HEK293 (cell line): ENCODE measurements around the gene CANX.

Experiments used
- CTCF ChIA-PET: fragments of 350-600 bp; formaldehyde crosslinking; extraction: SDS; loops from one replicate; lab custom pipeline; 2021; ENCODE audit warnings: antibody characterized with exemption; lab: Yijun Ruan, JAX
- POLR2A ChIA-PET: fragments of 300-600 bp; formaldehyde crosslinking; extraction: SDS; loops from one replicate; lab custom pipeline; 2020; ENCODE audit warnings: antibody characterized with exemption, inconsistent platforms; lab: Yijun Ruan, JAX
- H3K27ac ChIP-seq: fragments of 200-500 bp; sonication (Bioruptor generic); 2 replicates; pipeline ENCODE4 v1.5.1; 2014; ENCODE audit warnings: low read depth, low read length, control low read depth, inconsistent platforms; ENCODE audit errors: extremely low read depth
- H3K36me3 ChIP-seq, 2 experiments: fragments of 200-500 bp in 1 of 2; sonication (Bioruptor generic) in 1 of 2; 1 replicate in 1 of 2; 2 replicates in 1 of 2; pipeline ENCODE4 v1.5.1; 2014 to 2017; ENCODE audit warnings: inconsistent platforms in 2 of 2, low read length in 2 of 2; ENCODE audit not compliant: control insufficient read depth in 2 of 2, insufficient read depth in 1 of 2
- H3K4me1 ChIP-seq: fragments of 200-500 bp; sonication (Bioruptor generic); 2 replicates; pipeline ENCODE4 v1.5.1; 2014; ENCODE audit warnings: mild to moderate bottlenecking, low read length, inconsistent platforms; ENCODE audit not compliant: control insufficient read depth, insufficient read depth
- H3K4me3 ChIP-seq: 2 replicates; pipeline ENCODE4 v1.5.1; 2011; ENCODE audit warnings: low read depth, mild to moderate bottlenecking, control low read depth, low read length, moderate library complexity
- H3K9me3 ChIP-seq: fragments of 200-500 bp; sonication (Bioruptor generic); 2 replicates; pipeline ENCODE4 v1.5.1; 2014; ENCODE audit warnings: low read depth, low read length, inconsistent platforms; ENCODE audit not compliant: control insufficient read depth, insufficient read depth
- GLIS2 ChIP-seq: fragments of 450-650 bp; formaldehyde crosslinking; IDR thresholded peaks from 2 replicates; pipeline ENCODE4 v1.5.1; 2016; ENCODE audit warnings: missing biosample characterization, missing genetic modification characterization
- MZF1 ChIP-seq: fragments of 450-650 bp; formaldehyde crosslinking; IDR thresholded peaks from 2 replicates; pipeline ENCODE4 v1.5.1; 2017; ENCODE audit warnings: missing biosample characterization, missing genetic modification characterization, borderline replicate concordance
- OVOL3 ChIP-seq: fragments of 450-650 bp; formaldehyde crosslinking; IDR thresholded peaks from 2 replicates; pipeline ENCODE4 v1.5.1; 2016; ENCODE audit warnings: missing biosample characterization, missing genetic modification characterization
- SP7 ChIP-seq: fragments of 450-650 bp; formaldehyde crosslinking; IDR thresholded peaks from 2 replicates; pipeline ENCODE4 v1.5.1; 2016; ENCODE audit warnings: missing biosample characterization, missing genetic modification characterization
- TRIM28 ChIP-seq: IDR thresholded peaks from 2 replicates; pipeline ENCODE4 v1.6.1; 2011; ENCODE audit warnings: low read length, control low read depth, borderline replicate concordance
- ZBTB6 ChIP-seq: fragments of 450-650 bp; formaldehyde crosslinking; IDR thresholded peaks from 2 replicates; pipeline ENCODE4 v1.5.1; 2017; ENCODE audit warnings: missing biosample characterization, missing genetic modification characterization
- ZIC2 ChIP-seq: fragments of 450-650 bp; formaldehyde crosslinking; IDR thresholded peaks from 2 replicates; pipeline ENCODE4 v1.5.1; 2016; ENCODE audit warnings: missing biosample characterization, missing genetic modification characterization
- ZNF140 ChIP-seq: fragments of 450-650 bp; formaldehyde crosslinking; IDR thresholded peaks from 2 replicates; pipeline ENCODE4 v1.5.1; 2016; ENCODE audit warnings: missing biosample characterization, missing genetic modification characterization
- ZNF211 ChIP-seq: fragments of 450-650 bp; formaldehyde crosslinking; IDR thresholded peaks from 2 replicates; pipeline ENCODE4 v1.5.1; 2016; ENCODE audit warnings: low read depth, missing biosample characterization, missing genetic modification characterization
- ZNF335 ChIP-seq: fragments of 450-650 bp; formaldehyde crosslinking; conservative IDR thresholded peaks from 2 replicates; pipeline ENCODE4 v1.5.1; 2016; ENCODE audit warnings: missing biosample characterization, missing genetic modification characterization
- ZNF341 ChIP-seq: fragments of 450-650 bp; formaldehyde crosslinking; IDR thresholded peaks from 2 replicates; pipeline ENCODE4; 2016; ENCODE audit warnings: low read depth, missing biosample characterization, missing genetic modification characterization
- ZNF354C ChIP-seq: fragments of 450-650 bp; formaldehyde crosslinking; IDR thresholded peaks from 2 replicates; pipeline ENCODE4 v1.5.1; 2016; ENCODE audit warnings: missing biosample characterization, missing genetic modification characterization, low read depth, borderline replicate concordance
- ZNF391 ChIP-seq: fragments of 450-650 bp; formaldehyde crosslinking; IDR thresholded peaks from 2 replicates; pipeline ENCODE4 v1.5.1; 2016; ENCODE audit warnings: low read depth, missing biosample characterization, missing genetic modification characterization, borderline replicate concordance
- ZNF514 ChIP-seq: fragments of 450-650 bp; formaldehyde crosslinking; IDR thresholded peaks from 2 replicates; pipeline ENCODE4 v1.5.1; 2016; ENCODE audit warnings: missing biosample characterization, missing genetic modification characterization
- ZNF548 ChIP-seq: fragments of 450-650 bp; formaldehyde crosslinking; IDR thresholded peaks from 2 replicates; pipeline ENCODE4 v1.5.1; 2016; ENCODE audit warnings: missing biosample characterization, missing genetic modification characterization
- ZNF600 ChIP-seq: fragments of 450-650 bp; formaldehyde crosslinking; IDR thresholded peaks from 2 replicates; pipeline ENCODE4 v1.5.1; 2016; ENCODE audit warnings: missing biosample characterization, missing genetic modification characterization
- ZNF621 ChIP-seq: fragments of 450-650 bp; formaldehyde crosslinking; IDR thresholded peaks from 2 replicates; pipeline ENCODE4 v1.5.1; 2017; ENCODE audit warnings: missing biosample characterization, missing genetic modification characterization
- ZNF707 ChIP-seq: fragments of 450-650 bp; formaldehyde crosslinking; IDR thresholded peaks from 2 replicates; pipeline ENCODE4 v1.5.1; 2016; ENCODE audit warnings: missing biosample characterization, missing genetic modification characterization
- ZNF776 ChIP-seq: fragments of 450-650 bp; formaldehyde crosslinking; IDR thresholded peaks from 2 replicates; pipeline ENCODE4 v1.5.0; 2017; ENCODE audit warnings: missing biosample characterization, missing genetic modification characterization, borderline replicate concordance
- ZNF785 ChIP-seq: fragments of 450-650 bp; formaldehyde crosslinking; IDR thresholded peaks from 2 replicates; pipeline ENCODE4 v1.5.1; 2016; ENCODE audit warnings: missing biosample characterization, missing genetic modification characterization
- ZSCAN5A ChIP-seq: fragments of 450-650 bp; formaldehyde crosslinking; IDR thresholded peaks from 2 replicates; pipeline ENCODE4 v1.5.1; 2016; ENCODE audit warnings: missing biosample characterization, missing genetic modification characterization
- TF ChIP-seq, protein P1 (sequence below): fragments of 450-650 bp; formaldehyde crosslinking; IDR thresholded peaks from 2 replicates; pipeline ENCODE4 v1.5.1; 2016; ENCODE audit warnings: missing biosample characterization, missing genetic modification characterization
- TF ChIP-seq, protein P2 (sequence below): IDR thresholded peaks from 2 replicates; pipeline ENCODE4 v1.6.1; 2011; ENCODE audit warnings: mild to moderate bottlenecking, low read depth, low read length, borderline replicate concordance

CANX gene

DNA sequence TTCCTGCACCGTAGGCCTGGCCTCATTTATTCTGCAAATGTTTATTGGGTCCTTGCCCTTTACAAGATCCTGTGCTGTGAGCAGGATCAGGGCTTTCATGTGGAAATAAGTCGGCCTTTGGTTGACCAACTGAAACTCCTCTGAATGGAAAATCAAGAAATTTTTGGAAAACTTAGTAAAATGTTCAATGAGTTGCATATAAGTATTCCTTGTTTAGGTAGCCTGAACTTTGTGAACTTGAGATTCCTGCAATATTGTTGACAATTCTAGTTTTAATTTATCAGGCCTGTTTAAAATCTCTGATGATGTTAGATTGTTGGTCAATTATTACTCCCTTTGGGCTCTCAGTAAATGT, 35.0 kb downstream of the CANX start:
- ChIA-PET CTCF (interaction anchor here (0.5 to 0.7 kb wide), 2 partner anchors 29 to 63 kb away, joined by 3 read pairs; no protein-coding TSS in a partner anchor), POLR2A (interaction anchor here (2.3 to 2.9 kb wide), 2 partner anchors 87 to 110 kb away, joined by 8 to 16 read pairs; partner anchors contain the start of genes HNRNPH1 and SQSTM1)
- Histone ChIP-seq H3K36me3 (peaks cover 32 to 43% of the 10 kb centered on the region in 2 experiments), H3K4me3 (peak overlapping the region; percentile 92), H3K27ac (peak overlapping the region; percentile 97), H3K9me3 (no peaks in the 10 kb centered on the region), H3K4me1 (peaks cover 8% of the 10 kb centered on the region)
- TF ChIP-seq ZNF335 (tag by site-specific recombination): peak; percentile 53
- TF ChIP-seq ZSCAN5A (tag by site-specific recombination): no peak
- TF ChIP-seq, protein P1, sequence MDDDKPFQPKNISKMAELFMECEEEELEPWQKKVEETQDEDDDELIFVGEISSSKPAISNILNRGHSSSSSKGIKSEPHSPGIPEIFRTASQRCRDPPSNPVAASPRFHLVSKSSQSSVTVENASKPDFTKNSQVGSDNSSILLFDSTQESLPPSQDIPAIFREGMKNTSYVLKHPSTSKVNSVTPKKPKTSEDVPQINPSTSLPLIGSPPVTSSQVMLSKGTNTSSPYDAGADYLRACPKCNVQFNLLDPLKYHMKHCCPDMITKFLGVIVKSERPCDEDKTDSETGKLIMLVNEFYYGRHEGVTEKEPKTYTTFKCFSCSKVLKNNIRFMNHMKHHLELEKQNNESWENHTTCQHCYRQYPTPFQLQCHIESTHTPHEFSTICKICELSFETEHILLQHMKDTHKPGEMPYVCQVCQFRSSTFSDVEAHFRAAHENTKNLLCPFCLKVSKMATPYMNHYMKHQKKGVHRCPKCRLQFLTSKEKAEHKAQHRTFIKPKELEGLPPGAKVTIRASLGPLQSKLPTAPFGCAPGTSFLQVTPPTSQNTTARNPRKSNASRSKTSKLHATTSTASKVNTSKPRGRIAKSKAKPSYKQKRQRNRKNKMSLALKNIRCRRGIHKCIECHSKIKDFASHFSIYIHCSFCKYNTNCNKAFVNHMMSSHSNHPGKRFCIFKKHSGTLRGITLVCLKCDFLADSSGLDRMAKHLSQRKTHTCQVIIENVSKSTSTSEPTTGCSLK: no peak
- TF ChIP-seq, protein P2, sequence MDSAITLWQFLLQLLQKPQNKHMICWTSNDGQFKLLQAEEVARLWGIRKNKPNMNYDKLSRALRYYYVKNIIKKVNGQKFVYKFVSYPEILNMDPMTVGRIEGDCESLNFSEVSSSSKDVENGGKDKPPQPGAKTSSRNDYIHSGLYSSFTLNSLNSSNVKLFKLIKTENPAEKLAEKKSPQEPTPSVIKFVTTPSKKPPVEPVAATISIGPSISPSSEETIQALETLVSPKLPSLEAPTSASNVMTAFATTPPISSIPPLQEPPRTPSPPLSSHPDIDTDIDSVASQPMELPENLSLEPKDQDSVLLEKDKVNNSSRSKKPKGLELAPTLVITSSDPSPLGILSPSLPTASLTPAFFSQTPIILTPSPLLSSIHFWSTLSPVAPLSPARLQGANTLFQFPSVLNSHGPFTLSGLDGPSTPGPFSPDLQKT: no peak
- no peak for TF ChIP-seq ZNF548 (tag by site-specific recombination)
- peak; percentile 24; the same call in 1 of the 2 replicates for TF ChIP-seq ZNF600 (tag by site-specific recombination)
- no peak for TF ChIP-seq TRIM28
- TF ChIP-seq ZNF341 (tag by site-specific recombination): no peak
- no peak for TF ChIP-seq ZIC2 (tag by site-specific recombination)
- no peak for TF ChIP-seq SP7 (tag by site-specific recombination)
- no peak for TF ChIP-seq ZNF707
- no peak for TF ChIP-seq OVOL3 (tag by site-specific recombination)
- TF ChIP-seq ZNF140: no peak
- no peak for TF ChIP-seq MZF1 (tag by site-specific recombination)
- no peak for TF ChIP-seq ZNF211 (tag by site-specific recombination)
- TF ChIP-seq ZNF354C (tag by site-specific recombination): no peak

DNA sequence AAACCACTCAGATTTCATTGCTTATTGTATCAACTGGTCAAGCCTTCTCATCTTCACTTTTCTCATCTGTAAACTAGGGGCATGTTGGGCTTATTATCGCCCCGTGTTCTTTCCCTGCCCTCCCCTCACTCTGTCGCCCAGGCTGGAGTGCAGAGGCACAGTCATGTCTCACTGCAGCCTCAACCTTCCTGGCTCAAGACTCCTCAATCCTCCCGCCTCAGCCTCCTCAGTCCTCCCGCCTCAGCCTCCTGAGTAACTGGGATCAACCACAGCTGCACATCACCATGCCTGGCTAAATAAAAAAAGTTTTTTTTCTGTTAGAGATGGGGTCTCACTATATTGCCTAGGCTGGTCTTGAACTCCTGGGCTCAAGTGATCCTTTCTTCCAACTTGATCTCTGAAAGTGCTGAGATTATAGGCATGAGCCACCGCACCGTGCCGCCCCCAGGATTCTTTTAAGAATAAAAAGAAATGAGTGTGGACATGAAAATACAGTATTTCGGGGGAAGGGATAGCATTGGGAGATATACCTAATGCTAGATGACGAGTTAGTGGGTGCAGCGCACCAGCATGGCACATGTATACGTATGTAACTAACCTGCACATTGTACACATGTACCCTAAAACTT, 35.9 kb downstream of the CANX start:
- H3K4me3 ChIP-seq: peak overlapping the region; percentile 92; the same call in 1 of the 2 replicates
- no peaks in the 10 kb centered on the region for H3K9me3 ChIP-seq
- TF ChIP-seq GLIS2: no peak
- 0 out of 2 replicates have a peak, but pooled peaks have one; percentile 26 for TF ChIP-seq ZBTB6 (tag by site-specific recombination)
- TF ChIP-seq ZNF514: no peak
- TF ChIP-seq ZNF621 (tag by site-specific recombination): no peak
- TF ChIP-seq ZNF776: no peak
- TF ChIP-seq ZNF785 (tag by site-specific recombination): no peak
- TF ChIP-seq ZNF391: no peak
- peaks cover 8% of the 10 kb centered on the region for H3K4me1 ChIP-seq
- CTCF ChIA-PET: interaction anchor here (0.7 to 1.7 kb wide), 2 partner anchors 28 kb away, joined by 3 to 4 read pairs; no protein-coding TSS in a partner anchor
- H3K27ac ChIP-seq: peak overlapping the region; percentile 1; the same call in 1 of the 2 replicates
- POLR2A ChIA-PET: interaction anchor here (2.9 kb wide), 1 partner anchor 111 kb away, joined by 16 read pairs; the partner anchor contains the start of gene HNRNPH1
- H3K36me3 ChIP-seq: peaks cover 33 to 42% of the 10 kb centered on the region in 2 experiments
